Pons (tissue), 1 donor: ENCODE data around the gene IST1.
A peak's percentile ranks its signal among the peaks of the same experiment; 100 is the strongest.
"Not testable (repeated sequence)": the region's sequence is repeated elsewhere in the genome, so short reads cannot be mapped to it uniquely, and the experiment has no call there.

Source experiments
- DNase-seq: peaks from one replicate; pipeline ENCODE4 v3.0.0-alpha.2; 2016; ENCODE audit warnings: low spot score

Gene IST1

GRCh38 chr16:71882505-71883167 lies 12.7 kb upstream of the IST1 start:
- peak; percentile 88 for DNase-seq

- DNase-seq, result peak; percentile 47
Measured at GRCh38 chr16:71883168-71883848, 12.0 kb upstream of the IST1 start.

- peak; percentile 84 for DNase-seq
Measured at GRCh38 chr16:71883849-71884638, 11.3 kb upstream of the IST1 start, which contains the start of gene ZNF821. ZNF821 (minus strand) TSS chr16:71884182; CDS start chr16:71879946, 4,236 bp downstream.

GRCh38 chr16:71885261-71885650 lies 10.1 kb upstream of the IST1 start:
- DNase-seq, result peak; percentile 2

- no peak for DNase-seq
Measured at GRCh38 chr16:71889147-71889546, 6.2 kb upstream of the IST1 start.

GRCh38 chr16:71893888-71894228 lies 1.5 kb upstream of the IST1 start:
- DNase-seq, result no peak

GRCh38 chr16:71894229-71894920 lies 956 bp upstream of the IST1 start:
- DNase-seq, result peak; percentile 70

- no peak for DNase-seq
Measured at GRCh38 chr16:71895679-71896365, 491 bp downstream of the IST1 start.

- DNase-seq, result no peak
Measured at GRCh38 chr16:71896764-71897368, 1.5 kb downstream of the IST1 start.

- no peak for DNase-seq
Measured at GRCh38 chr16:71899171-71899570, 3.8 kb downstream of the IST1 start.

- no peak for DNase-seq
Measured at GRCh38 chr16:71902656-71903365, 7.5 kb downstream of the IST1 start.

- no peak for DNase-seq
Measured at GRCh38 chr16:71903608-71904007, 8.3 kb downstream of the IST1 start.

GRCh38 chr16:71904239-71904638 lies 8.9 kb downstream of the IST1 start:
- no peak for DNase-seq

GRCh38 chr16:71905765-71906164 lies 10.4 kb downstream of the IST1 start:
- not testable (repeated sequence) for DNase-seq

GRCh38 chr16:71911121-71911520 lies 15.8 kb downstream of the IST1 start:
- no peak for DNase-seq

- no peak for DNase-seq
Measured at GRCh38 chr16:71912534-71913275, 17.4 kb downstream of the IST1 start.

GRCh38 chr16:71914802-71915201 lies 19.5 kb downstream of the IST1 start:
- no peak for DNase-seq

GRCh38 chr16:71915350-71915749 lies 20.0 kb downstream of the IST1 start:
- DNase-seq, result no peak

- no peak for DNase-seq
Measured at GRCh38 chr16:71916397-71916920, 21.1 kb downstream of the IST1 start.

GRCh38 chr16:71917900-71918299 lies 22.6 kb downstream of the IST1 start:
- no peak for DNase-seq
